ENCODE results near the gene PGAP1.
"Not testable (repeated sequence)": the region's sequence is repeated elsewhere in the genome, so short reads cannot be mapped to it uniquely, and the experiment has no call there.

PGAP1 gene

GRCh38 chr2:196949116-196949515 is 22.6 kb upstream of the PGAP1 start:
- DNase-seq = no peak

GRCh38 chr2:196944570-196944969 is 18.1 kb upstream of the PGAP1 start:
- no peak for DNase-seq

- no peak for DNase-seq
Observed at GRCh38 chr2:196941398-196942078, 15.0 kb upstream of the PGAP1 start.

GRCh38 chr2:196939371-196939770 is 12.9 kb upstream of the PGAP1 start:
- DNase-seq = no peak

- no peak for DNase-seq
Observed at GRCh38 chr2:196935432-196935831, 8.9 kb upstream of the PGAP1 start.

- DNase-seq = no peak
Observed at GRCh38 chr2:196934672-196935071, 8.2 kb upstream of the PGAP1 start.

- no peak for DNase-seq
Observed at GRCh38 chr2:196931555-196931954, 5.0 kb upstream of the PGAP1 start.

- no peak for DNase-seq
Observed at GRCh38 chr2:196927376-196928225, 1.1 kb upstream of the PGAP1 start.

GRCh38 chr2:196925768-196926561 is 542 bp downstream of the PGAP1 start:
- DNase-seq = peak; percentile 33

- DNase-seq = no peak
Observed at GRCh38 chr2:196925051-196925767, 1.3 kb downstream of the PGAP1 start.

- no peak for DNase-seq
Observed at GRCh38 chr2:196924051-196924450, 2.5 kb downstream of the PGAP1 start.

- DNase-seq = no peak
Observed at GRCh38 chr2:196918927-196919326, 7.6 kb downstream of the PGAP1 start.

- DNase-seq = no peak
Observed at GRCh38 chr2:196917802-196918201, 8.7 kb downstream of the PGAP1 start.

- no peak for DNase-seq
Observed at GRCh38 chr2:196915507-196916189, 10.9 kb downstream of the PGAP1 start.

- DNase-seq = no peak
Observed at GRCh38 chr2:196914867-196915460, 11.5 kb downstream of the PGAP1 start.

GRCh38 chr2:196913691-196914090 is 12.8 kb downstream of the PGAP1 start:
- no peak for DNase-seq

- DNase-seq = not testable (repeated sequence)
Observed at GRCh38 chr2:196905365-196905764, 21.1 kb downstream of the PGAP1 start.

- no peak for DNase-seq
Observed at GRCh38 chr2:196902828-196903227, 23.7 kb downstream of the PGAP1 start.

GRCh38 chr2:196900843-196901242 is 25.7 kb downstream of the PGAP1 start:
- DNase-seq = no peak

GRCh38 chr2:196899976-196900375 is 26.5 kb downstream of the PGAP1 start:
- no peak for DNase-seq

- DNase-seq = no peak
Observed at GRCh38 chr2:196891136-196891535, 35.4 kb downstream of the PGAP1 start.

GRCh38 chr2:196887431-196887830 is 39.1 kb downstream of the PGAP1 start:
- DNase-seq = no peak
